T47D (cell line): ENCODE measurements around the gene ANKRD13A.
"Not testable (repeated sequence)": the region's sequence is repeated elsewhere in the genome, so short reads cannot be mapped to it uniquely, and the experiment has no call there.

Experiments used
- DNase-seq, 2 experiments: peaks; one replicate each; pipeline versions ENCODE4 v3.0.0 to v3.0.0-alpha.2; 2011 to 2012; ENCODE audit warnings: low read depth in 1 of 2, low spot score in 1 of 2
- JUND ChIP-seq: IDR thresholded peaks from 2 replicates; pipeline ENCODE4 v1.6.1; 2012; ENCODE audit warnings: low read depth
- in situ Hi-C: cut with HindIII; loops from 2 replicates; pipeline ENCODE4 v1.10.0; 2016; ENCODE audit warnings: low sequenced_read_pairs, low pct_unique_long_range_greater_than_20kb

The ANKRD13A gene

DNA sequence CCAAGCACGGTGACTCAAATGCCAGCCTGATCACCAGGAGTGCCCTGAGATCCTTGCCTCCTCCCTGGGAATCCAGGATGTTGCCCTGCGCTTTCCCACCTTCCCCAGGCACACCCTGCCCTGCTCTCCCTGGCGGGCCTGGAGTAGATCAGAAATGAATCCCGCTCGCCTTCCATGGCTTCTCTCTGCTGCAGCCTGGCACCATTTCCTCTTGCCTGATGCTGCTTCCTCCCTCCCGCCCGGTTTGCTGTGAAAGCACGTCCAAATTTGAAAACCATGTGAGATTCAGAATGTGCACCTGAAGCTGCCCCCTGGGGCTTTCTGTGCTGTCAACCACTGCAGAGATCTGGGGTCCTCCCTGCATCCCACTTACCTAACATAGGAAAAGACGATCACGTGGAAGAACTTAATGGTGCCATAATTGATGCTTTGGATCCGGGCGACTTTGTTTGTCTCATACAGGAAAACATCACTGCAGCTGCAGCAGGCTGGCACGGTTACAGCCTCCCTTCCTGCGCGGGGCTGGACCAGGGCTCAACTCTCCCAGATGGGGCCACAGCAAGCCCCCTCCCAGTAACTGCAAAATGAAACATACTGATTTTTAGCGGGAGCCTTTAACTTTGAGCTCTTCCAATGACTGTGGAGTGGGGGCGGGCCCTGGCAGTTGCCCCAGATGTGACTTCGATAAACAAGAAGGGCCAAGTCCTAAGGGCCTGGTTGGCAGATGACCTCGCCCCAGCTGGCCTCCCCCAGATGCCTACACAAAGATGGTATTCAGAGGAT lies 74.0 kb downstream of the ANKRD13A start:
- no peak for TF ChIP-seq JUND
- peak in 1 of 2 experiments; percentile 25 for DNase-seq
- in situ Hi-C loops = no loop called here

DNA sequence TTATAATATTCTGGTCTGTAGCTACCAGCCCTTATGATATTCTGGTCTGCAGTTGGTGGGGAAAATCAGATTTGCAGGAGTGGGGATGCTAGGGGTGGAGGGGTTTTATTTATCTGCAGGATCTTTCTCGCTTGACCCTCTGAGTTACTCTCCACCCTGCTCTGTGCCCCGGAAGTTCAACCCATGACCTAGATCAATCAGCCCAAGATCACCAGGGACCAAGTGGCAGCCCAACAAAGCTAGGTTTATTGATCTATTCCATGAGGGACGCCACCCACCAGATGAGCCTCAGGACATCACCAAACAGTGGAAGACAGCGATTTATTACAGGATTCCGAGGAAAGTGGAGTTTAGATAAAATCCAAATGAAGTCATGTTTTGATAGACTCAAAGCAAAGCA lies 74.9 kb downstream of the ANKRD13A start:
- no peak for TF ChIP-seq JUND
- DNase-seq = no peak
- in situ Hi-C loops = no loop called here

DNA sequence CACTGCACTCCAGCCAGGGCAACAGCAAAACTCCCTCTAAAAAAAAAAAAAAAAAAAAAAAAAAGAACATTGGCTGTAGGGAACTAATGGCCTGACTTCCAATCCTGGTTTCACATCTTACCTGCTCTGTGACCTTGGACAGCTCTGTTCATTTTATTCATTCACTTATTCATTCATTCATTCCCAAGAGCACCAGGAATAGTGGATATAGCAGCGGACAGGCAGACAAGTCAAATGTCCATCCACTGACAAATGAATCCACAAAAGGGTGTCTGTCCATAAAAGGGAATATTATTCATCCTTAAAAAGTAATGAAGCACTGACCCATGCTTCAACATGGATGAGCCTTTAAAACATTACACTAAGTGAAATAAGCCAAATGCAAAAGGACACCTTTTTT lies 76.7 kb downstream of the ANKRD13A start:
- TF ChIP-seq JUND = no peak
- in situ Hi-C loops = no loop called here

DNA sequence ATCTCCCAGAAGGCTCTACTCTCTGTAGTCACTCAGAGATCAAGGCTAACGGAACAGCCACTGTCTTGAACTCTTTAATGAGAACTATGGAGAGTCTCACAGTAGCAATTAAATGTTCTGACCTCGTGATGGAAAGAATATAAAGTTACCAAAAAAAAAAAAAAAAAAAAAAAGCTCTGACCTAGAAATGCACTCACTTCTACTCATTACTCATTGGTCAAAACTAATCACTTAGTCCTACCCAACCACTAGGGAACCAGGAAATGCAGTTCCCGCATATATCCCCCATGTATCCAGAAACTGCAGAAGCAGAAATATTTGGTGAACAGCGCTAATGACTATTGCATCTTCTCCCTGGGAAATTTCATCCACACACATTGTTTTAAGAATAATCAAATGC lies 78.6 kb downstream of the ANKRD13A start:
- no peak for TF ChIP-seq JUND
- in situ Hi-C loops = no loop called here
- DNase-seq = no peak

More for the DNA sequence above, 76.7 kb downstream of the ANKRD13A start:
- DNase-seq = no peak

DNA sequence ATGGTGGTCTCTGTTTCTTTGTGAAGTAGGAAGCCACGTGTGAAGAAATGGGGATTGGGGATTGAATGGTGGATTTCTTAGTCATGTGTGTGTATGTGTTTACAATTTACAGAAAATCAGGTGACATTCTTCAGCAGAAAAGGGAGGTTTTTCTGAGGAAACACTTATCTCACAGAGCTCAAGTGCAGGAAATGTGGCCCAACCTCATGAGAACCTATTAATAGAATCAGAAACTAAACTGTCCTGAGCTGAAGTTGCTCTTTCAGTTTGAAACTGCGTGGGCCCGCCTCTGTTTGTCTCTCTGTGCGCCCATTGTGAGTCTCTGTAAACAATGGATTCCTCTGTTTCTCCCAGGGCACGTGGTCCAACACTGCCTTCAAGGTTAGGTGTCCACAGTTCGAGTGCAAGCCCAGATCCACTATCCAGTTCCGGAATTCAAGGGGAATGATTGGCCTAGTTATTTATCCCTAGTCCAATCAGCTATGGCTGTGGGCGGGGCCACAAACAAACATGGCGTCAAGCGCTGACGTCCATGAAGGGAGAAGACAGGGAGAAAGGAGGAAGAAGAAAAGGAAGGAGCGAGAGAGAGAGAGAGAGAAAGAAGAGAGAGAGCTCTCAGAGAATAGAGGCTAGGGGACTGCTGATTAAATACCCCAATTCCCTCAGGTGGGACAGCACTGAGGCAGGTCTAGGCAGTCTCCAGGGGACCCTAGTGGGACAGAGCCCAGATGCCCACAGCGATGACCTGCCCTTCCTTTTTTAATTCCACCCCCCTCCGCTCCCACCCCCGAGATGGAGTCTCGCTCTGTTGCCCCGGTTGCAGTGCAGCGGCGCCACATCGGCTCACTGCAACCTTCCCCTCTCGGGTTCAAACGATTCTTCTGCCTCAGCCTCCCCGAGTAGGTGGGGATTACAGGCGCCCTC lies 80.5 kb downstream of the ANKRD13A start:
- DNase-seq = no peak

DNA sequence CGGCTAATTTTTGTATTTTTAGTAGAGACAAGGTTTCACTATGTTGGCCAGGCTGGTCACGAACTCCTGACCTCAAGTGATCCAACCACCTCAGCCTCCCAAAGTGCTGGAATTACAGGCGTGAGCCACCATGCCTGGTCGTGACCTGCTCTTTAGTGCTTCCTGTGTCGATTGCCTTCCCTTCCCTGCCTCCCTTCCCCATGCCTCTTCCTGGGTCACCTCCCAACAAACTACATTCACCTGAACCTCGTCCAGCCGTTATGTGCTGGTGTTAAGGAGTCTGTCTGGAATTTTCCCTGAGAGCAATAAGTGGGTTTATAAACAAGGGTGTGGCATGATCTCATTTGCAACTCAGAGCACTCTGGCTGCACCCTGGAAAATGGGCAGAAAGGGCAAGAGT lies 81.2 kb downstream of the ANKRD13A start:
- in situ Hi-C loops = no loop called here
- TF ChIP-seq JUND = no peak
- DNase-seq = no peak

More for the DNA sequence above, 80.5 kb downstream of the ANKRD13A start:
- in situ Hi-C loops = no loop called here
- TF ChIP-seq JUND = no peak

DNA sequence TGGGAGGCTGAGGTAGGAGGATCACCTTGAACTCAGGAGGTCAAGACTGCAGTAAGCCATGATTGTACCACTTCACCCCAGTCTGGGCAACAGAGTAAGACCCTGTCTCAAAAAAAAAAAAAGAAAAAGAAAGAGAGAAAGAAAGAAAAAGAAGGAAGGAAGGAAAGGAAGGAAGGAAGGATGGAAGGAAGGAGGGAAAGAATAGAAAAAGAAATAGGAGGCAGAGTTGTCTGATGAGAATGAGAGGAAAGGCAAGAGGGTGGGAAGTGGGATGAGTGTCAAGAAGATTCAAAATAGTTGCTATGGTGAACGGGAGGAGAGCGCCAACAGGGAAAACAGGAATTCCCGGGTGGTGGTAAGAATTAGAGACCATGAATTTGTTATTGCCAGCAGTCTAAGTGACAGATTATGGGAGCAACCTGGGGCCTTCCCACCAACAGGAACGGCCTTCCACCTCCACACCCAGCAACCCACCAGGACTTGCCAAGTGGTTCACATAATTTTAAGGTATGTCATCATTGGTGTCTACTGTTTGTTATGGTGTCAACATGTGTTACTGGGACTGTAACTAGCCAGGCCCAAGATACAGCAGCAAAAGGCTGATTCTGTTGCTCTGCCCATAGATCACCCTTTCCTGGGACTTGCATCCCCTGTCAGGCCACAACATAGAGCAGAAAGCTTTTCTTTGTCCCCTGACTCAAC lies 85.2 kb downstream of the ANKRD13A start:
- DNase-seq = no peak
- no peak for TF ChIP-seq JUND
- in situ Hi-C loops = no loop called here

DNA sequence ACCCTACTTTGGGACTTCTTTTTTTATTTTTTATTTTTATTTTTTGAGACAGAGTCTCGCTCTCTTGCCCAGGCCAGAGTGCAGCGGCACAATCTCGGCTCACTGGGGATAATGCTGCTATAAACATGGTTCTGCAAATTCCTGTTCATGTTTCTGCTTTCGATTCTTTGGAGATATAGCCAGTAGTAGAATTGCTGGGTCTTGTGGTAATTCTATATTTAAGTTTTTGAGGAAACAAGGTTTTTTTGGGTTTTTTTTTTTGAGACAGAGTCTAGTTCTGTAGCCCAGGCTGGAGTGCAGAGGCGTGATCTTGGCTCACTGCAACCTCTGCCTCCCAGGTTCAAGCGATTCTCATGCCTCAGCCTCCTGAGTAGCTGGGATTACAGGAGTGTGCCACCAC lies 89.0 kb downstream of the ANKRD13A start:
- DNase-seq, in situ Hi-C loops: not testable (repeated sequence)

DNA sequence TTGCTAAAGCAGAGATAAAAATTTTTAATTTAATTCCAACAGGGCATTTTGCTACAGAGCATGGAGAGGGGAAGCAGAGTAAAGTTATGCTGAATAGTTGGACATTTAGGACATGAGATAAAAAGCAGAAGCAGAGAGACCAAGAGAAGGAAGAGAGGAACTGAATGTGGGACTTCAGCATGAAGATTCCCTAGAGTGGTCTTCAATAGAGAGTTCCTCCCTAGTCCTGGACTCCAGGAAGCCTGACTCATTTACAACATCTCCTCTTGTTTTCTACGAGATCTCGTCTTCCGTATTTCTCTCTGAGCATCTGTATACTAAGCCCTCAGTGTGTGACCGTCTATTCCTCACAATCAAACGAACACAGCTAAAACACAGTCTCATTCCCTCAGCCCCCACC lies 89.7 kb downstream of the ANKRD13A start:
- in situ Hi-C loops = no loop called here
- DNase-seq = no peak
- no peak for TF ChIP-seq JUND
